ENCODE results near the gene TRIM52. TPM values are rescaled to one million over a fixed set of nuclear protein-coding genes. Genes with fewer than 3 reads are reported as not detected.

The TRIM52 gene
- polyA plus RNA-seq, 1 of the 3 experiments (the other 2 are of a cell fraction) = 6.4 TPM

- H2AFZ ChIP-seq (ENCODE audit: low read depth) = no peak overlapping the region; the same call in 1 of the 2 replicates
- H3K9ac ChIP-seq = peak overlapping the region; percentile 95
- H3K4me2 ChIP-seq = peak overlapping the region; percentile 97
- DNase-seq = peak; percentile 85
- H3K4me3 ChIP-seq (ENCODE audit: low read depth in 2 of 2, low read length in 1 of 2) = peak overlapping the region; percentile 67 to 86
- H3F3A ChIP-seq (replicated peaks; ENCODE audit: insufficient read depth) = peaks cover 26% of the 10 kb centered on the region
- H4K20me1 ChIP-seq (ENCODE audit: insufficient read depth) = no peaks in the 10 kb centered on the region
- ChIA-PET POLR2A (interaction anchor here (0.6 to 3.4 kb wide), 15 partner anchors 9 to 57 kb away, joined by 3 to 29 read pairs (median 5); partner anchors contain the start of gene RACK1), CTCF (interaction anchor here (1.0 to 3.5 kb wide), 5 partner anchors 17 to 40 kb away, joined by 3 to 14 read pairs (median 6); partner anchors contain the start of gene TRIM52)
- no peaks in the 10 kb centered on the region for H3K9me3 ChIP-seq
- H3K27me3 ChIP-seq (ENCODE audit: insufficient read depth) = no peaks in the 10 kb centered on the region
- H3K27ac ChIP-seq (ENCODE audit: low read depth in 2 of 2, low read length in 1 of 2) = peak overlapping the region; percentile 97 to 98
- peaks cover 0 to 15% of the 10 kb centered on the region in 2 experiments; a peak in 2 of 4 replicates for H3K4me1 ChIP-seq (ENCODE audit: control insufficient read depth in 1 of 2, insufficient read depth in 2 of 2, low read depth in 1 of 2, low read length in 1 of 2)
- TF ChIP-seq EP300 (IDR thresholded peaks at IDR 0.05; ENCODE audit: borderline replicate concordance in 1 of 2, low read depth in 1 of 2, low read length in 1 of 2) = no peak
- peak; percentile 86 for TF ChIP-seq MXI1 (IDR thresholded peaks at IDR 0.05; ENCODE audit: low read depth, low read length)
- peak; percentile 87 for TF ChIP-seq YY1 (IDR thresholded peaks at IDR 0.05; ENCODE audit: low read depth)
- TF ChIP-seq POLR2AphosphoS5 (IDR thresholded peaks at IDR 0.05; ENCODE audit: low read depth, low read length) = peak; percentile 2; the same call in 1 of the 2 replicates
- under 1% methylated on average over 16 of the region's 31 CpGs for WGBS (ENCODE audit: low lambda C conversion rate)
- H3K9me2 ChIP-seq = no peaks in the 10 kb centered on the region
- peaks cover 50% of the 10 kb centered on the region for H3K79me2 ChIP-seq (ENCODE audit: insufficient read depth)
- peaks cover 2 to 12% of the 10 kb centered on the region in 2 experiments for H3K36me3 ChIP-seq (replicated peaks in 1 of 2; ENCODE audit: control insufficient read depth in 1 of 2, insufficient read depth in 2 of 2, low read length in 1 of 2)
These were observed 37.1 kb downstream of the TRIM52 start for GRCh38 chr5:181223729-181224389.

- Histone ChIP-seq H3K27ac (ENCODE audit: low read depth in 2 of 2, low read length in 1 of 2) (peak within 1 kb of the TSS; percentile 97 to 98), H3K4me3 (ENCODE audit: low read depth in 2 of 2, low read length in 1 of 2) (peak within 1 kb of the TSS; percentile 67 to 86), H3K27me3 (ENCODE audit: insufficient read depth) (no peaks in the 10 kb centered on the region), H3K79me2 (ENCODE audit: insufficient read depth) (peaks cover 44% of the 10 kb centered on the region), H3K9me2 (no peaks in the 10 kb centered on the region), H2AFZ (ENCODE audit: low read depth) (peak within 1 kb of the TSS; percentile 71; the same call in 1 of the 2 replicates), H3K9me3 (no peaks in the 10 kb centered on the region), H4K20me1 (ENCODE audit: insufficient read depth) (no peaks in the 10 kb centered on the region), H3F3A (replicated peaks; ENCODE audit: insufficient read depth) (peaks cover 32% of the 10 kb centered on the region), H3K4me2 (peak within 1 kb of the TSS; percentile 97), H3K4me1 (ENCODE audit: control insufficient read depth in 1 of 2, insufficient read depth in 2 of 2, low read depth in 1 of 2, low read length in 1 of 2) (peaks cover 0 to 15% of the 10 kb centered on the region in 2 experiments; a peak in 2 of 4 replicates), H3K36me3 (replicated peaks in 1 of 2; ENCODE audit: control insufficient read depth in 1 of 2, insufficient read depth in 2 of 2, low read length in 1 of 2) (peaks cover 2 to 9% of the 10 kb centered on the region in 2 experiments), H3K9ac (peak within 1 kb of the TSS; percentile 95)
- ChIA-PET CTCF (interaction anchor here (1.0 to 3.5 kb wide), 5 partner anchors 11 to 40 kb away, joined by 4 to 14 read pairs (median 6); partner anchors contain the start of gene TRIM52), POLR2A (interaction anchor here (0.6 to 3.4 kb wide), 15 partner anchors 12 to 58 kb away, joined by 3 to 29 read pairs (median 5); partner anchors contain the start of genes RACK1 and TRIM52)
- DNase-seq = peak; percentile 89
- WGBS (ENCODE audit: low lambda C conversion rate) = under 1% methylated on average over 38 of the region's 59 CpGs
- TF ChIP-seq GABPA (IDR thresholded peaks at IDR 0.05; ENCODE audit: low read depth) (peak; percentile 89), TEAD4 (IDR thresholded peaks at IDR 0.05; ENCODE audit: borderline replicate concordance, insufficient read depth) (0 out of 2 replicates have a peak, but pooled peaks have one; percentile 39), ELF1 (IDR thresholded peaks at IDR 0.05) (peak; percentile 84), USF1 (IDR thresholded peaks at IDR 0.05; ENCODE audit: borderline replicate concordance, low read depth) (0 out of 2 replicates have a peak, but pooled peaks have one; percentile 25), TCF12 (IDR thresholded peaks at IDR 0.05) (peak; percentile 48), ZBTB33 (IDR thresholded peaks at IDR 0.05; ENCODE audit: borderline replicate concordance, low read depth) (peak; percentile 85), FOXM1 (IDR thresholded peaks at IDR 0.05; ENCODE audit: low read depth) (0 out of 2 replicates have a peak, but pooled peaks have one; percentile 19), EP300 (IDR thresholded peaks at IDR 0.05; ENCODE audit: borderline replicate concordance in 1 of 2, low read depth in 1 of 2, low read length in 1 of 2) (peak in 1 of 2 experiments; percentile 55; a peak in 1 of 4 replicates), CHD2 (IDR thresholded peaks at IDR 0.05; ENCODE audit: low read length, partially characterized antibody) (peak; percentile 59), MAX (IDR thresholded peaks at IDR 0.05; ENCODE audit: low read depth) (peak; percentile 86), REST (IDR thresholded peaks at IDR 0.05; ENCODE audit: low read depth, low read length) (peak; percentile 52; the same call in 1 of the 2 replicates), FOSL2 (IDR thresholded peaks at IDR 0.05; ENCODE audit: borderline replicate concordance, low read depth) (0 out of 2 replicates have a peak, but pooled peaks have one; percentile 8), NFIC (IDR thresholded peaks at IDR 0.05; ENCODE audit: borderline replicate concordance) (no peak; the same call in 1 of the 2 replicates), MEF2A (IDR thresholded peaks at IDR 0.05; ENCODE audit: borderline replicate concordance, low read depth) (no peak; the same call in 1 of the 2 replicates), RFX5 (IDR thresholded peaks at IDR 0.05; ENCODE audit: low read length) (no peak)
These were observed 37.8 kb downstream of the TRIM52 start, which contains the start of gene TRIM41 for GRCh38 chr5:181223058-181223728. Gene TRIM41, plus strand, starts transcription at chr5:181223281. Its CDS starts 719 bp downstream, at chr5:181224000.

Data from SK-N-SH (cell line).